ENCODE results near the gene SERTAD2.

SERTAD2 gene, protein sequence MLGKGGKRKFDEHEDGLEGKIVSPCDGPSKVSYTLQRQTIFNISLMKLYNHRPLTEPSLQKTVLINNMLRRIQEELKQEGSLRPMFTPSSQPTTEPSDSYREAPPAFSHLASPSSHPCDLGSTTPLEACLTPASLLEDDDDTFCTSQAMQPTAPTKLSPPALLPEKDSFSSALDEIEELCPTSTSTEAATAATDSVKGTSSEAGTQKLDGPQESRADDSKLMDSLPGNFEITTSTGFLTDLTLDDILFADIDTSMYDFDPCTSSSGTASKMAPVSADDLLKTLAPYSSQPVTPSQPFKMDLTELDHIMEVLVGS

DNA sequence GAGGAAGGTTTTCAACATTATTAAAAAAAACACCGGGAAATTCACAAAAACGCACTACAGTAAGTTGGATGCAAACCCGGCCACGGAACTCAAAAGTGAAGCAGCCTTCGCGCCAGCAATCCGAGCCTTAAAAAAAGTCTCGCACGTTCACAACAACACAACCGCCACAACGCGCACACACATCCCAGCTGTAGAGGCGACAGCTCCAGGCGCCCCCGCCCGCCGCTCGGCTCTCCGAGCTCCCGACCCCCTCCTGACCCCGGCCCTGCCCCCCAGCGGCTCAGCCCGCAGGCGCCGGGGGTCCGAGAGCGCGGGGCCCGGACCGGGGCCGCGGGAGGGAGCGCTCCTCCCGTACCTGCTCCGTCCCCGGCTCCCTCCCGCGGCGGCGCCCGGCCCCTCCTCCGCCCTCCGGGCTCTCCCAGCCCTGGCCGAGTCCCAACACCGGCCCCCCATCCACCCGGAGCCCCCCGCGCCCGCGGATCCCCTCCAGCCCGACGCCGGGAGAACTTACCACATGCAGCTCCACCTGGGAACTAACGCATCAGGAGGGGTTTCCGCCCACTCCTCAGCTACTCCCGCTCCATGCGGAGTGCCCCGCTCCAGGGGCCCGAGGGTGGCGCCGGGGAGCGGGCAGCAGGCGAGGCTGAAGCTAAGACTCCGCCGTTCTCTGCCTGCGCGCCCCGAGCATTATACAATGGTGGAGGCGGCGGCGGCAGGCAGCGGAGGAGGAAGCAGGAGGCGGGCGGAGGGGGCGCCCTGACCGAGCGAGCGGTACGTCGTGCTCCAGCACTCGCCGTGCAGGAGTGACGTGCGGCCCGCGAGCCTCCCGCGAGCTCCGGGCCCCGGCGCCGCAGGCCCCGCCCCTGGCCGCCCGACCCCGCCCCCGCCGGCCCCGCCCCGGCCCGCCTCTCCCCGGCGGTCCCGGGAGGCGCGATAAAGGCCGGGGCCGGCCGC is at the start of gene SERTAD2:
TSS of gene SERTAD2 (minus strand) at position 805 of the 954 bp plus-strand sequence. CDS start 17,042 bp downstream, outside the sequence.
- DNase-seq: peak; percentile 78

DNA sequence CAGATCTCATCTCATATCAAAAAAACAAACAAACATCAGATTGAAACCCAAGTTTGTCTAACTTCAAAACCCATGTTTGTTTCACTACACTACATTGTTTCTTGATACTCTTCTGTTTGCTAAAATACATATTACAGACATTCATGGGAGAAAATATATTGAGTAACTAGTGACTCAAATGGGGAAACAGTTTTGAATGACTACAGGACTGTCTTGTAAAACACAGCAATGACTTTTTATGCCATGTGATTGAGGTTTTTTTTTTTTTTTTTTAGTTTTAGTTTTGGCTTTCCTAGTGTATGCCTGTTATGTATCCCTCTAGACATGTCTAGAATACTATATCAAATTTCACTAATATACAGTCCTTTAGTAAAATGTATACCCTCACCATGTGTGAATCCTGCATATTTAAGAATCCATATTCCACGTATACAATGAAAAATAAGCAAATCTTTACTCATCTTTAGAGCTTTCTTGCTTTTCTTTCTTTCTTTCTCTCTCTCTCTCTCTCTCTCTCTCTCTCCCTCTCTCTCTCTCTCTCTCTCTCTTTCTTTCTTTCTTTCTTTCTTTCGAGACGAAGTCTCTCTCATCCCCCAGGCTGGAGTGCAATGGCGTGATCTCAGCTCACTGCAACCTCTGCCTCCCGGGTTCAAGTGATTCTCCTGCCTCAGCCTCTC is 46.6 kb upstream of the SERTAD2 start:
- DNase-seq: no peak

DNA sequence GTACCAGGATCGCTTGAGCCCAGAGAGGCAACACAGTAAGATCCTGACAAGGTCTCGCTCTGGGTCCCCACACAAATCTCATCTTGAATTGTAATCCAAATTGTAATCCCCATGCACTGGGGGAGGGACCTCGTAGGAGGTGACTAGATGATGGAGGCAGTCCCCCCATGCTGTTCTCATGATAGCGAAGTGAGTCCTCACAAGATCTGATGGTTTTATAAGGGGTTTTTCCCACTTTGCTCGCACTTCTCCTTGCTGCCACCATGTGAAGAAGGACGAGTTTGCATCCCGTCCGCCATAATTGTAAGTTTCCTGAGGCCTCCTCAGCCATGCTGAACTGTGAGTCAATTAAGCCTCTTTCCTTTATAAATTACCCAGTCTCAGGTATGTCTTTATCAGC is 46.0 kb upstream of the SERTAD2 start:
- DNase-seq: no peak

DNA sequence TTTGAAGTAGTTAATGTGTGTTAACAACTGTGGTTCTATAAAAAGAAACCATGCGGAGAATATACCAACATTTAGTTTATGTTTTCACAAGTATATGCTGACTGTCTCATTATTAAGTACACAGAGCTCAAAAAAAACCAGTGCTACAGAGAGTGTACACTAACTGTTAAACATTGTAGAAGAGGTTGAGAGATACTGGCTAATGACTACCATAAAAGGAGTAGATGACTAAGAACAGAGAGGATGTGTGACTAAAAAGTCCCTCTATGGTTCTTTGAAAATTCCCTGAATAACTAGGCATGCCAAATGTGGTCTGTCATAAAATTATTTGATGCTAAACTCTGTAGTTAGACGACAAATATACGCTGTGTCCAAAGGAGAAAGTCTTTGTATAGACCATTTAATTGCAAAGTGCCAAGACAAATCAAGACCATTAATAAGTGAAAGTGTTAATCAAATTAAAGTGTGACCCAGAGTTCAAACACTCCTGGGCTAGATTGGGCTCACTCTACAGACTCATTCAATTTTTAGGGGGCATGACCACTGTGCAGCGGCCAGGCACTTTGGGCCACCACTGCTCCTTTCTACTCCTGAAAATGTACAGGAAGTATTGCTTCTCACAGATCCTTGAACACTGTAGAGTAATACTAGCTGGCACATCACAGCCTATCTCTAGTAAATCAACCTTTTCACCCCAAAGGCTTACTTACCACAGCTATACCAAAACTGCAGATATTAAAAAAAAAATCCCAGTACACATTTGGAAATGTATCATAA is 45.1 kb upstream of the SERTAD2 start:
- DNase-seq: no peak

DNA sequence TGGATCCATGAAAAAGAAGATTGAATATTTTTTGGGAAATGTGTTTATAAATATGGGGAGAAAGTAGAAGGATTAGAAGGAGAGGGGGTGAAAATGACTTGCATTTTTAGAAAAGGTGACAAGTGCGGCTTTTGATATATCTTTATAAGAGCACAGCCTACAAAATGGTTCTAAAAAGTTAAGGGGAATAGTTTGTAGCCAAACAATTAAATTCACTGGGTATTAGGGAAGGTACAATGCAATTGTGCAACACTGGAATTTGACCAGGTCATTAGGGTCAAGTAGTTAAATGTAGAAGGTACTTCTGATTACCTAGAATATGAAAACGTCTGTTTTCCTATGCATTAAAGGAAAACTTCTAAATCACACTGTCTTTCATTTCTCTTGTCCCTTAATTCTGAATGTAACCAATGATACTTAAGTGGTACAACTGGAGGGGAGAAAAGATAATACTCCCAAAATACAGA is 44.5 kb upstream of the SERTAD2 start:
- DNase-seq: no peak

DNA sequence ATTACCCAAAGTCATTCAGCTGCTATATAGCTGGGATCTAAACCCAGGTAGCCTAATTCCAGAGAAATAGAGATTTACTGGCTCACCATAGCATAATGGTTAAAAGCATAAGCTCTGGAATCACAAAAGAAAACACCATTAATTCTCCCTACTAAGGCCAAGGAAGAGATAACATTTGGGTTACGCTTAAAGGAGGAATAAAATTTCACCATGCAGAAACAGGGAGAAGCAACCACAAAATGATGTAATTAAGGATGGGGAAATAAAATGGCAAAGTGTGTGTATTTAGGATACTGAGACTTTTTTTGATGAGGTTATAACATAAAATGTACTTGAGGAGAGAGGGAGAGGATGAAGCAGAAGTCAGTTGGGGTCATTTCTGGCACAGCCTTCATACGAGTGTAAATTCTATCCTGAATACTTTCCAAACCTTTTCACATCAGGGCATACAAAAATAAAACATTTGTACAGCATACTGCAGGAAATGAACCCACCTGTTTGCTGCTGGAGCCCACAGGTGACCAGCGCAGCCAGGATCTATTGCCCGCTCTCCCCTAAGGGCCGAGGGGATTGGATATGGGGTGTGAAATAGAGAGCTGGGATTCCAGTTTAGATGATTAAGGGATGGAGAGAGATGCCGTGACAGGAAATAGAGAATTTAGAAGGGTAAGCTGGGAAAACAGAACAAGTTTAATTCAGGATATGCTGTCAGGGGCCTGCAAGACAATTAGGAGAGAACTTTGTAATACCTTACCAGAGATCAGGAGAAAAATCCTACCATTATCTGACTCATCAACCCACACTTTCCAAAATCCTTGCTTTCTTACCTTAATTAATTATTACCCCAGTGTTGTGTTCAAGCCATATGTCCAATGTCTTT is 43.8 kb upstream of the SERTAD2 start:
- DNase-seq: no peak

DNA sequence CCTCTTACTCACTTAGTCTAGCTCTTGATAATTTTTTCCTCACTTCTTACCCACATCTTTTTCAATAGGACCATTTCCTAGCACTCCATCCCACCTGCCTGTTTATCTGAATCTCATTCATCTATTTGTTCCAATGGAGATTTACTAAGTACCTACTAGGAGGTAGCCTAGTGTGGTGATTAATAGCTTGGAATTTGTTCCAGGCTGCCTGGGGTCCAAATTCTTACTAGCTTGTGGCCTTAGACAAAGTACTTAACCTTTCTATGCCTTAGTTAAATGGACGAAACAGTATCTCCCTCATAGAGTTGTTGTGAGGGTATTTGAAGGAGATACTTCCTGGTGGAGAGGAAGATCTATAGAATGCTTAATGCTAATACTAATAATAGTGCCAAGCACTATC is 42.9 kb upstream of the SERTAD2 start:
- DNase-seq: no peak

DNA sequence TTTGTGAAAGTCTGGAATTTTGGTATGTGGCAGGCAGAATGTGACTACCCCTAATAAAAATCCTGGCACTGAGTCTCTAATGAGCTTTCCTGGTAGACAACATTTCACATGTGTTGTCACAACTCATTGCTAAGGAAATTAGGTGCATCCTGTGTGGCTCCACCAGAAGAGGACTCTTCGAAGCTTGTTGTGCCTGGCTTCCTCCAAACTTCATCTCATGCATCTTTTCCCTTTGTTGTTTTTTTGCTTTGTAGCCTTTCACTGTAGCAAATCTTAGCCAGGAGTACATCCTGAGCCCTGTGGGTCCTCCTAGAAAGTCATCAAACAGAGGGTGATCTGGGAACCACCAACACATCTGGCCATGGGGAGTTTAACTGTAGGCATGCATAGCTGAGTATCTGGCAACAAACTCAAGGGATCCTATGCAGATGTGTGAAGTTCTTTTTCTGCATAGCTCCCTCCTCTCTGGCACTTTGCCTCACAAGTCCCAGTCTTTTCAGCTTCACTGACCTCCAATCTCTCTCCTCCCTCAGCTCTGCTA is 42.1 kb upstream of the SERTAD2 start:
- no peak for DNase-seq

DNA sequence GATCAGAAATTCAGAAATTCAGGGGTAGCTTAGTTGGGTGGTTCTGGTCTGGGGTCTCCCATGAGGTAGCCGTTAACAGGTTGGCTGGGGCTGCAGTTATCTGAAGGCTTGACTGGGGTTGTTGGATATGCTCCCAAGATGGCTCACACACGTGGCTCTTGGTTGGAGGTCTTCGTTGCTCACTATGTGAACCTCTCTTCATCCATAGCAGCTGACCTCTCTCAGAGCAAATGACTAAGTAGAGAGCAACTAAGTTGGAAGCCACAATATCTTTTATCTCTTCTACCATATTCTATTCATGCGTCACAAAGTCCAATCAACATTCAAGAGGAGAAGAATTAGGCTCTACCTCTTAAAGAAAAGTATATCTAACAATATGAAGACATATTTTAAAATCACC is 38.7 kb upstream of the SERTAD2 start:
- DNase-seq: no peak

DNA sequence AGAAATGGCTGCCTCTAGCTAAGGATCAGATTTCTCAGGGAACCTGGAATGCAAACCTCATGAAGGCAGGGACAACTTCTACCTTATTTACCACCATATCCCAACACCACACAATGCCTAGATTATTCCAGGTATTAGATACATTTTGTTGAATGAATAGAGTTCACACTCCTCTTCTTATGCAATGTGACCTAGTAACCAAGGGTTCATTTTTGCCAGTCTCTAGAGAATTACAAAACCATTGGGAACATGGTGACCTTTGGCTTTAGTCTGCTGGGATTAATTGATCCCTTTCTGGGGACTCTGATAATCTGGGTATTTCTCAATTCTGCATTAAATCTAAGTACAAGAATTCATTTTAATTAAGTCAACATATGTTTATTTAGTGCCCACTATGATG is 35.2 kb upstream of the SERTAD2 start:
- no peak for DNase-seq

DNA sequence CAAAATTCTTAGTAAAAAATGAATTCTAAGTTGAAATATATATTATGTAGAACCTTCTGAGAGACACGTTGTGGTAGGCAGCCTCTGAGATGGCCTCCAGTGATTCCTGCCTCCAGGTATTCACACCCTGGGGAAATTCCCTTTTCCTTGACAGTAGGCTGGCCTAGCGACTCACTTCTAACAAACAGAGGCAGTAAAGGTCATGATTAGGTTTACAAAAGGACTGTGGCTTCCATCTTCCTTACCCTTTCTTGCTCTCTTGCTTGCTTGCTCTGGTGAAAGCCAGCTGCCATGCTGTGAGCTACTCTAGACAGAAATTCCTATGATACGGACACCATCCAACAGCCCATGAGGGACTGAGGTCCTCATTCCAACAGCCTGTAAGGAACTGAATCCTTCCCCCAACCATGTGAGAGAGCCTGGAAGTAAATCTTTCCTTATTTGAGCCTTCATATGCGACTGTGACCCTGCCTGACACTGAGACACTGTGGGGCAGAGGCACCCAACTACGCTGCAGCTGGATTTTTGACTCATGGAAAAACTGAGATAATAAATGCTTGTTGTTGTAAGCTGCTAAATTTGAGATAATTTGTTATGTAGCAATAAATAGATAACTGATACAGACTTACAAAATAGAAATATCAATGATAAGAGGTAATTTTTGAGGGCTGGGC is 32.7 kb upstream of the SERTAD2 start:
- no peak for DNase-seq

DNA sequence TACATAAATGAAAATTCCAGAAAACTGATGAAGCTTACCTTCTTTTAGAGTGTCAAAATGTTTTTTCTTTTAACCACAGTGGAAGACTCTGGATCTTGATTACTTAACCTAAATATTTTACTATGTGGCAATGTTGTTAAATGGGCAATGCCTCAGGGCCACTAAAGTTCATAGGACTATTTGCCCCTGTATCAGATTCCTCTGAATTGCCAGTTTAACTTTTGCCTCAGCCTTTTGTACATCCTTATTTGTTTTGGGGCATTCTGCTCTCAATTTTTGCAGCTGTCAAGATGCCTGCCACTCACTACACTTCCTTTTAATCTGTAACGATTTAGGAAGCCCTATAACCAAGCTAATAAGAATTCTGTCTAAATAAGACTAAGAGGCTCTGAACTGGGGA is 31.7 kb upstream of the SERTAD2 start:
- no peak for DNase-seq

DNA sequence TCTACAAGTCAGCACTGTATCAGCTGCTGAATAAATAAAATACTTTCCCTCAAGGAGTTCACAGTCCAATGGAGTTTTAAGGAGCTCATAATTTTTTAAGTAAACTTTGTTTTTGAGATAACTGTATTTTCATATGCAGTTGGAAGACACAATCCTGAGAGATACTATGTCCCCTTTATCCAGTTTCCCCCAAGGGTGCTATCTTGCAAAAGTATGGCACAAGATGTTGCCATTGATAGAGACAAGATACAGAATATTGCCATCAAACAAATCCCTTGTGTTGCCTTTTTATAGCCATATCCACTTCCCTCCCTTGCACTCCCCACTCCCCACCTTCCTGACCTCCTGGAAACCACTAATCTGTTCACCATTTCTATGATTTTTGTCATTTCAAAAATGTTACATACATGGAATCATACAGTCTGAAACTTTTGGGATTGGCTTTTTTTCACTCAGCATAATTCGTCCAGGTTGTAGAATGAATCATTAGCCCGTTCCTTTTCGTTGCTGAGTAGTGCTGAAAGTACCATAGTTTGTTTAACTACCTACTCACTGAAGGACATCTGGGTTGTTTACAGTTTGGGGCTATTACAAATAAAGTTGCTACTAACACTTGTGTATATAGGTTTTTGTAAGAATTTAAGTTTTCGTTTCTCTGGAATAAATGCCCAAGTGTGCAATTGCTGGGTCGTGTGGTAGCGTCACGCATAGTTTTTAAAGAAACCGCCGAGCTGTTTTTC is 30.2 kb upstream of the SERTAD2 start:
- no peak for DNase-seq

DNA sequence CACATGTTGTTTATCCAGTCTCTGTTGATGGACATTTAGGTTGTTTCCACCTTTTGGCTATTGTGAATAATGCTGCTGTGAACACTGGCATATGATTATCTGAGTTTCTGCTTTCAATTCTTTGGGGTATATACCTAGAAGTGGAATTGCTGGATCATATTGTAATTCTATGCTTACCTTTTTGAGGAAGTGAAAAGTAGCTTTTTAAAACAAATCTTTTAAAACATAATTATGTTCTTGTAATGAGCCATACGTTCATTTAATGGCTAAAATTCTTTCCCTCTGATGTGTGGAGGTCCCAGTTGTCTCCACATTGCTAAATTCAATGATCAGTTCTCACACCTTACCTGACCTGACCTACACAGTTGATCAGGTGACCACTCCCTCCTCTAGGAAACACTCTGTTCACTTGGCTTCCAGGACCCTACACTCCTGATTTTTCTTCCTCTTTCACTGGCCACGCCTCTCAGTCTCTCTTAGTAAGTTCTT is 27.8 kb upstream of the SERTAD2 start:
- DNase-seq: no peak

DNA sequence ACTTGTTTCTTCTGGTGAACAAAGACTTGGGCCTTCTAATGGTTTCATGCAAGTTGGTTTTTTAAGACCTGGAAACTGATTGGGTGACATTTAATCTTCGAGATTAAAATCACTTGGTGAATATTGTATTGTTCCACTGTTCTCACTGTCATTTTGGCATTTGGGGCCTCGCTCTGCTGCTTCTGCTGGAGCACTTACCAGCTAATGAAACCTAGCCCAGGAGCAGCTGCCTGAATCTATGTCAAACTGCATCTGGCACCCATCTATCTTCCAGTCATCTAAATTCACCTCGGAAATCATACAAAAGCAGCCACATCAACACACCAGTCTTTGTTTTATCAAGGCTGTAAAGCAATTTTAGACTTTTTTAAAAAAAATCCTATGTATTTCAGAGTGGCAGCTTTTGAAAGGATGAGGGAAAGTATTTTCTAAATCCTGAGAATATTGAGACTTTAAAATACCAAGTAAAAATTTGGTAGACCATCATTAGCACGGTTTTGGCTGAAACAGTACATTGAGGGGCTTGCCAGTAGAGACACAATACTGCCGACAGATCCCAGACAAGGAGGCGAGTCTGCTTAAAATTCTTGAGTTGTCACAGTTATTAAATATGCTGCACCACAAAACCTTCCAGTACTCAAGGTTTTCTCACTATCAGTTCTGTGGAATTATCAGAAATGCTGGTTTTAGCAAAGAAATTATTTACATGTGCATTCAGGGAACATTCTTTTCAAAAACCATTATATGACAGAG is 26.1 kb upstream of the SERTAD2 start:
- no peak for DNase-seq

DNA sequence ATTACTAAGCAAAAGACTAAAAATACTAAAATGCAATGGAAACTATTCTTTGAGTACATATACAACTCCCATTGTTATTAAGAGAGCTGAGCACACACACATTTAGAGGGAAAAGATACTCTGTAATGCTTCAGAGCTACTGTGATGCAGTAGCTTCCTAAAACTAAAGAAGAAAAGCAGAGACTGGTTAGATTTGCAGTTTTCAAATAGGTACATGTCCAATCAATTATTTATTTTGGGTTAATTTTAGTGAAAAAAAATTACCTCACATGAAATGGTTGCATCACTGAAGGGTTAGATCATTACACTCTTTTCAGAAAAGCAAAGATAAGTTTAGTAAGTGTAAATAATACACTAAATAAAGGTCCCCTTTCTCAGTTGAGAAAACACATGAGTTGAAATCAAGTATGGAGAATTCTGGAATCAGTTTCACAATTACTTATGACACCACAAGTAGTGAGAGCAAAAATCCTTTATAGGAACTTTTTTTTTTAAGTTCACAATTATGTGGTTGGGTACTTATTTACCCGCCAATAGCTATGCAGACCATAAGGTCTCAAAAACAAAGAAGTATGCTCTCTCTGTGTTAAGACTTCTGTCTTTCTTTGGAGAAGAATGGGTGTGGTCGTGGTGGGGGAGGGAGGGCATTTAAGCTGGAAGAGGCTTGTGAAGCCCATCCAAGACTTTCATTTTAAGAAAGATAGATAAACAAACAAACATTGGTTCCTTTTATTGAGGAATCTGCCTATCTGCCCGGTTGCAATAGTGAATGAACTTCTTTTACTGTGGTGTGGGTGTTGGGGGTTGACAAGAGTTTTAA is 25.3 kb upstream of the SERTAD2 start:
- DNase-seq: no peak

DNA sequence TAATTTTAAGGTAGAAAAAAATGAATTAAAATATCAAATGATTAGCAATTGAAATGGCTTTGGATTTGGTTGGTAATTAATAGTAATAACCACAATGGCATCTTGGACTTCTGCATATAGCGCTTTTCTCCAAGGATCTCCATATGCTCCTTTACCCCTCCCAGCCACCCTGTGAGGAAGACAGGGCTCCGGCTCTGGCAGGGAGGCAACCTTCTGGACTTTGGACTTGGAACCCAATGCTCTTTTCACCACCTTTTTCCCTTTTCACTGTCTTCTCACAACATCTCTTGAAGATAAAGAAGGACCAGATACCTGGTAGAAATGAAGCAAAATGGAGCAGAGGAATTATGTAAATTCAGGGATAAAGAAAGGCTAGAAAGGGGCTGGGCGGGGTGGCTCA is 23.8 kb upstream of the SERTAD2 start:
- no peak for DNase-seq

DNA sequence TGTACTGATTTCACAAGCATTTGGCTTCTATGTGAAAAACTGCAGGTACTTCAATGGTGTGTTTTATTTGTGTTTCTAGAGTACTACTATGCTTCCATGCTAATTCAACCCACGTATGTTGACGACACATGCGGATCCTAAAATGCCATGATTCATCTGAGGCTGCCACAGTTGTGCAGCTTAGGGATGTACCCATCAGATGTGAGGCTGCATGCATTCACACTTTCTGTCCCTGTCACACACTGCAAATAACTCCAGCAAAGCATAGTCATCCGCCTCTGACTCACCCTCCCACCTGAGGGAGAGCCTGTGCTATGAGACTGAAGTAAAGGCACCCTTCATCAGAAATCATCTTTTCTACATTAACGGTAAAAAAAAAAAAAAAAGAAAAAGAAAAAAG is 22.1 kb upstream of the SERTAD2 start:
- DNase-seq: peak; percentile 60
